ENCODE data around the gene TRMT6. TPM values are rescaled to one million over a fixed set of nuclear protein-coding genes. Genes with fewer than 3 reads are reported as not detected.

The TRMT6 gene
- total RNA-seq, 1 experiment from 2014 or later, result 13.2 TPM

GRCh38 chr20:5973971-5974370, 23.6 kb upstream of the TRMT6 start:
- H3K36me3 ChIP-seq (ENCODE audit: control insufficient read depth in 1 of 2, insufficient read depth in 2 of 2, low read length in 2 of 2), result peaks cover 11 to 33% of the 10 kb centered on the region in 2 experiments; a peak in 3 of 4 replicates
- H3K4me2 ChIP-seq (ENCODE audit: low read length), result no peak overlapping the region
- peaks cover 0 to 4% of the 10 kb centered on the region in 2 experiments; a peak in 1 of 4 replicates for H3K4me1 ChIP-seq (ENCODE audit: control insufficient read depth in 1 of 2, insufficient read depth in 2 of 2, low read length in 2 of 2)
- H3K9ac ChIP-seq (ENCODE audit: low read length), result no peak overlapping the region
- RAD21 ChIA-PET (ENCODE audit: low non-redundant PET in 1 of 2, low total read pairs in 2 of 2, uncharacterized antibody in 2 of 2, unreplicated experiment in 2 of 2), result no interaction called here
- H3K4me3 ChIP-seq (replicated peaks in 1 of 2; ENCODE audit: low read depth in 1 of 2, low read length in 2 of 2), result no peak overlapping the region
- peaks cover 4% of the 10 kb centered on the region; the same call in 1 of the 2 replicates for H4K20me1 ChIP-seq (ENCODE audit: insufficient read depth)
- ATAC-seq (no peak), DNase-seq (ENCODE audit: low read depth, low spot score) (no peak)
- no peak overlapping the region for H3K27ac ChIP-seq (ENCODE audit: low read depth, low read length)
- no peaks in the 10 kb centered on the region for H3K27me3 ChIP-seq (ENCODE audit: insufficient read depth, low read length)
- intact Hi-C loops (cut with micrococcal nuclease), result no loop called here
- no peaks in the 10 kb centered on the region for H3K9me2 ChIP-seq (ENCODE audit: insufficient read depth)
- peaks cover 5% of the 10 kb centered on the region; the same call in 1 of the 2 replicates for H3K79me2 ChIP-seq (ENCODE audit: insufficient read depth, low read length)
- CTCF ChIA-PET, result no interaction called here
- POLR2A ChIA-PET, result no interaction called here
- no peak for TF ChIP-seq ZBTB33 (IDR thresholded peaks at IDR 0.05; ENCODE audit: extremely low read depth, insufficient replicate concordance, low read length)
- TF ChIP-seq SP1 (IDR thresholded peaks at IDR 0.05; ENCODE audit: low read depth), result no peak
- no peak for TF ChIP-seq ZFX (IDR thresholded peaks at IDR 0.05)
- no peak for TF ChIP-seq SRF (IDR thresholded peaks at IDR 0.05; ENCODE audit: low read depth)
- no peak for TF ChIP-seq CEBPB (IDR thresholded peaks at IDR 0.05; ENCODE audit: low read depth)
- no peak for TF ChIP-seq POLR2A (IDR thresholded peaks at IDR 0.05; ENCODE audit: borderline replicate concordance, extremely low read depth, insufficient read depth, insufficient read length)
- TF ChIP-seq YY1 (IDR thresholded peaks at IDR 0.05; ENCODE audit: extremely low read depth, insufficient replicate concordance, low read depth, low read length), result no peak
- no peaks in the 10 kb centered on the region for H3K9me3 ChIP-seq (ENCODE audit: control insufficient read depth in 1 of 2, insufficient read depth in 1 of 2, low read depth in 1 of 2, low read length in 2 of 2)
- no peak overlapping the region for H2AFZ ChIP-seq (ENCODE audit: low read depth, low read length, poor library complexity, severe bottlenecking)
- no TSS peak for BruUV-seq (replicated peaks)

- DNase-seq (ENCODE audit: low read depth, low spot score), result no peak
- ChIA-PET CTCF (no interaction called here), POLR2A (no interaction called here), RAD21 (ENCODE audit: low non-redundant PET in 1 of 2, low total read pairs in 2 of 2, uncharacterized antibody in 2 of 2, unreplicated experiment in 2 of 2) (no interaction called here)
- peaks cover 12 to 25% of the 10 kb centered on the region in 2 experiments; a peak in 3 of 4 replicates for H3K36me3 ChIP-seq (ENCODE audit: control insufficient read depth in 1 of 2, insufficient read depth in 2 of 2, low read length in 2 of 2)
- no TSS peak for BruUV-seq (replicated peaks)
- peaks cover 0 to 4% of the 10 kb centered on the region in 2 experiments; a peak in 1 of 4 replicates for H3K4me1 ChIP-seq (ENCODE audit: control insufficient read depth in 1 of 2, insufficient read depth in 2 of 2, low read length in 2 of 2)
- no peaks in the 10 kb centered on the region for H3K9me2 ChIP-seq (ENCODE audit: insufficient read depth)
- no peak overlapping the region for H2AFZ ChIP-seq (ENCODE audit: low read depth, low read length, poor library complexity, severe bottlenecking)
- H3K9ac ChIP-seq (ENCODE audit: low read length), result no peak overlapping the region
- H3K79me2 ChIP-seq (ENCODE audit: insufficient read depth, low read length), result peaks cover 5% of the 10 kb centered on the region; the same call in 1 of the 2 replicates
- no peaks in the 10 kb centered on the region for H3K27me3 ChIP-seq (ENCODE audit: insufficient read depth, low read length)
- H3K4me3 ChIP-seq (replicated peaks in 1 of 2; ENCODE audit: low read depth in 1 of 2, low read length in 2 of 2), result no peak overlapping the region
- H4K20me1 ChIP-seq (ENCODE audit: insufficient read depth), result peaks cover 4% of the 10 kb centered on the region; the same call in 1 of the 2 replicates
- no peaks in the 10 kb centered on the region for H3K9me3 ChIP-seq (ENCODE audit: control insufficient read depth in 1 of 2, insufficient read depth in 1 of 2, low read depth in 1 of 2, low read length in 2 of 2)
- no peak for ATAC-seq
- H3K4me2 ChIP-seq (ENCODE audit: low read length), result no peak overlapping the region
- no peak overlapping the region for H3K27ac ChIP-seq (ENCODE audit: low read depth, low read length)
- intact Hi-C loops (cut with micrococcal nuclease), result no loop called here
- no peak for TF ChIP-seq CTCF (IDR thresholded peaks at IDR 0.05 in 2 of 3, conservative IDR thresholded peaks at IDR 0.05 in 1 of 3; ENCODE audit: borderline replicate concordance in 1 of 3, insufficient read depth in 1 of 3, low read depth in 2 of 3, low read length in 2 of 3)
- no peak for TF ChIP-seq REST (IDR thresholded peaks at IDR 0.05; ENCODE audit: low read depth)
- TF ChIP-seq SP1 (IDR thresholded peaks at IDR 0.05; ENCODE audit: low read depth), result no peak
- TF ChIP-seq JUND (IDR thresholded peaks at IDR 0.05), result no peak
- TF ChIP-seq ATF3 (IDR thresholded peaks at IDR 0.05), result no peak
- no peak for TF ChIP-seq MAX (IDR thresholded peaks at IDR 0.05)
- TF ChIP-seq ZNF274 (IDR thresholded peaks at IDR 0.05; ENCODE audit: low read depth, low read length), result no peak
Measured at GRCh38 chr20:5973172-5973571, 22.8 kb upstream of the TRMT6 start.

All from HCT116 (cell line).